Muscle layer of duodenum (tissue), 2 donors: ENCODE measurements around the gene DNAJB6.

ENCODE experiments used
- H3K27ac ChIP-seq: one replicate; pipeline ENCODE4 v1.7.0; 2013; ENCODE audit warnings: mild to moderate bottlenecking, low read length
- H3K27me3 ChIP-seq: one replicate; pipeline ENCODE4 v1.7.0; 2013; ENCODE audit warnings: low read depth, mild to moderate bottlenecking, control low read depth, low read length
- H3K36me3 ChIP-seq, 2 donors: one replicate each; pipeline ENCODE4 v1.7.0; 2013; ENCODE audit warnings: low read length in 2 of 2, control low read depth in 1 of 2, mild to moderate bottlenecking in 1 of 2; ENCODE audit not compliant: insufficient read depth in 2 of 2, control insufficient read depth in 1 of 2
- H3K4me1 ChIP-seq, 2 donors: one replicate each; pipeline ENCODE4 v1.7.0; 2013; ENCODE audit warnings: low read length in 2 of 2, mild to moderate bottlenecking in 2 of 2, control low read depth in 1 of 2, moderate library complexity in 1 of 2; ENCODE audit not compliant: insufficient read depth in 2 of 2, control insufficient read depth in 1 of 2
- H3K4me3 ChIP-seq, 2 donors: one replicate each; pipeline ENCODE4 v1.7.0; 2013; ENCODE audit warnings: low read length in 2 of 2, low read depth in 1 of 2, mild to moderate bottlenecking in 1 of 2
- H3K9me3 ChIP-seq, 2 donors: one replicate each; pipeline ENCODE4 v1.7.0; 2013; ENCODE audit warnings: low read length in 2 of 2, control low read depth in 1 of 2, mild to moderate bottlenecking in 1 of 2; ENCODE audit not compliant: control insufficient read depth in 1 of 2
- donor health status: healthy.

DNAJB6 gene

GRCh38 chr7:157358041-157358752, 21.4 kb downstream of the DNAJB6 start:
- peaks cover 16 to 19% of the 10 kb centered on the region in 2 donors for H3K36me3 ChIP-seq
- H3K4me1 ChIP-seq: peaks cover 7 to 31% of the 10 kb centered on the region in 2 donors
- no peak overlapping the region for H3K4me3 ChIP-seq
- no peaks in the 10 kb centered on the region for H3K9me3 ChIP-seq
- no peaks in the 10 kb centered on the region for H3K27me3 ChIP-seq
- no peak overlapping the region for H3K27ac ChIP-seq

- H3K4me3 ChIP-seq: no peak overlapping the region
- H3K36me3 ChIP-seq: peaks cover 22 to 24% of the 10 kb centered on the region in 2 donors
- no peaks in the 10 kb centered on the region for H3K27me3 ChIP-seq
- no peaks in the 10 kb centered on the region for H3K9me3 ChIP-seq
- peaks cover 7 to 29% of the 10 kb centered on the region in 2 donors for H3K4me1 ChIP-seq
- H3K27ac ChIP-seq: no peak overlapping the region
Measured at GRCh38 chr7:157358753-157359096, 21.9 kb downstream of the DNAJB6 start.

DNA sequence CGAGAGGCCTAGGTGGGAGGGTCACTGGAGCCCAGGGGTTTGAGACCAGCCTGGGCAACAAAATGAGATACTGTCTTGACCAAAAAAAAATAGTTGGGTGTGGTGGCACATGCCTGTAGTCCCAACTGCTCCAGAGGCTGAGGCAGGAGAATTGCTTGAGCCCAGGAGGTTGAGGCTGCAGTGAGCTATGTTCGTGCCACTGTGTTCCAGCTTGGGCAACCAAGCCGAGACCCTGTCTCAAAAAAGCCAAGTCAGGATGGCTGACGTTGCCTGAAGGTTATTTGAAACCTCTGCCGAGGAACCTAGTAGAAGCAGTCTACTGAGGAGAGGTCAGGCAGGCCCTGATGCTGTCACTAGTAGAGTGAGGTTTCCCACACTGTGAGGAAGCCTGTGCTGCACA, 22.8 kb downstream of the DNAJB6 start:
- Histone ChIP-seq H3K9me3 (no peaks in the 10 kb centered on the region), H3K27ac (no peak overlapping the region), H3K36me3 (peaks cover 28 to 33% of the 10 kb centered on the region in 2 donors), H3K4me1 (peaks cover 7 to 29% of the 10 kb centered on the region in 2 donors), H3K4me3 (no peak overlapping the region), H3K27me3 (no peaks in the 10 kb centered on the region)

DNA sequence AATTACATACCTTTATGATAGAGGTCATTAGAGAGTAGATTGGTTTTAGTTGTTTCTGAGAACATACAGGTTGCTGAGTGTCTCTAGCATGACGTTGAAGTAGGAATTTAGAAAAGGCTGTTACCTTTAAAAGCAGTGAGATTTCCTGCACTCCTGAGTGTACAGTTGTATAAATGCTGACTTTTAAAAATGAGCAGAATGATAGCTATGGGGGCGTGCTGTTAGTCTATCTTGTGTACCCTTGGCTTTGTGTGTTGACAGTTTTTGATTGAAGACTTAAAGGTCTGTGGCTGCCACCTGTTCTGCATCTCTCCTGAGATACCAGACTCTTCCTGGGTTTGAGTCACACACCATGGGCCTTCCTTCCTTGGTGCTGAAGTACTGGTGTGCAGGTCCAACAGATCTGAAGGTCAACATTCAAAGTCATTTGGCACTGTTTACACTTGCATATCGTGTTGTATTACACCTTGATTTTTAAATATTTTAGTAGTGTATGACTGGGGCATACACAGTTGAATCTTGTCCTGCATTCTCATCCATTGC, 23.8 kb downstream of the DNAJB6 start:
- Histone ChIP-seq H3K4me3 (no peak overlapping the region), H3K27ac (no peak overlapping the region), H3K36me3 (peaks cover 34 to 41% of the 10 kb centered on the region in 2 donors), H3K4me1 (peaks cover 5 to 21% of the 10 kb centered on the region in 2 donors), H3K9me3 (no peaks in the 10 kb centered on the region), H3K27me3 (no peaks in the 10 kb centered on the region)

- Histone ChIP-seq H3K9me3 (no peaks in the 10 kb centered on the region), H3K27ac (no peak overlapping the region), H3K4me3 (no peak overlapping the region), H3K27me3 (no peaks in the 10 kb centered on the region), H3K36me3 (peaks cover 37 to 42% of the 10 kb centered on the region in 2 donors), H3K4me1 (peaks cover 0 to 11% of the 10 kb centered on the region in 2 donors)
Measured at GRCh38 chr7:157361537-157361936, 24.7 kb downstream of the DNAJB6 start.

GRCh38 chr7:157362729-157363128, 25.9 kb downstream of the DNAJB6 start:
- Histone ChIP-seq H3K4me3 (no peak overlapping the region), H3K27me3 (no peaks in the 10 kb centered on the region), H3K4me1 (peaks cover 0 to 4% of the 10 kb centered on the region in 2 donors), H3K27ac (no peak overlapping the region), H3K36me3 (peaks cover 49 to 50% of the 10 kb centered on the region in 2 donors), H3K9me3 (no peaks in the 10 kb centered on the region)

DNA sequence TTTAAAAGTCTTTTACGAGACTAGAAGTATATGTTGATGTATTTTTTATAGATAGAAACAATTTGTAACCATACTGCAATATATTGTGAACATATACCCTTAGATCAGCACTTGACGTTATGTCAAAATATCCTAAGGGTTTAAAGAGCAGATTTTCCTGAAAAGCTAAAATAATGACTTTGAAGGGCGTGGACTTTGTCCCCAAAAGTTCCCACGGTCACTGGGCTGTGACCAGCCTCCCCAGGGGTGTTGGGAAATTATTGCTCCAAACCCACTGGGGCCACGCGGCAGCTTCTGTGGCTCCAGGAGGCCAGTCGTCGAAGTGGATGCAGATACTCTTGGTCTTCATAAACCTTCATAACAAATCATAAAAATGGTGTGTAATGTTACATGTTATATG, 29.9 kb downstream of the DNAJB6 start:
- Histone ChIP-seq H3K9me3 (no peaks in the 10 kb centered on the region), H3K27me3 (no peaks in the 10 kb centered on the region), H3K4me3 (no peak overlapping the region), H3K4me1 (no peaks in the 10 kb centered on the region), H3K27ac (no peak overlapping the region), H3K36me3 (peaks cover 65 to 69% of the 10 kb centered on the region in 2 donors)

DNA sequence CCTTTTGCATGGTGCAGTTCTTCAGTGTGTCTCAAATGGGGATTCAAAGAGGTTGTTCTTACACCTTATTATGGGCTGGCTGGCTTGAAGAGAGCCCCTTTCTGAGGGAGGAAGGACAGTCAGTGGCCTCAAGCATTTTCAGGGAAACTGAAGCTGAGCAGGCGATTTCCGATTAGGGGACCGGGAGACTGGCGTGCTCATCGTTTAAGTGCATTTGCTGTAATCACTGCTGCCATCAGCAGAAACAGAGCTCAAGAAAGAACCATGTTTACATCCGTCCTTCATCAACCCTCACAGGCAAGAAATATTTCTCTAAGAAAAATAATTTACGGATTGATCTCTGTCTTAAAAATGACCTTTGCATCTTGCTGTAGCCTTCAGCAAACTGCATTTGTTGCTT, 32.2 kb downstream of the DNAJB6 start:
- H3K36me3 ChIP-seq: peaks cover 65 to 68% of the 10 kb centered on the region in 2 donors

DNA sequence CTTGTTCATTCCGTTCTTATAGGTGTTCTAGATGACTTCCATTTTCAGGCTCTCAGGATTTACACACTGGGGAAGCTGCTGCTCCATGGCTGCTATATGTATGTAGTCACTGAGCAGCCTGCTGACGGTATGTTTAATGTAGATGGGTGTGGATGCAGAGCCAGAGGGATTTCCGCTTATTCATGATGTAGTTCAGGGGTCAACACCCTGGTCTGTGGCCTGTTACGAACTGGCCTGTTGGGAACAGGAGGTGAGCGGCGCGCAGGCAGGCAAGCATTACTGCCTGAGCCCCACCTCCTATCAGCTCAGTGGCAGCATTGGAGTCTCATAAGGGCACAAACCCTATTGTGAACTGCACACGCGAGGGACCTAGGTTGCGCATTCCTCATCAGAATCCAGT, 33.9 kb downstream of the DNAJB6 start:
- no peak overlapping the region for H3K4me3 ChIP-seq
- H3K9me3 ChIP-seq: no peaks in the 10 kb centered on the region
- H3K27ac ChIP-seq: no peak overlapping the region
- no peaks in the 10 kb centered on the region for H3K4me1 ChIP-seq
- H3K36me3 ChIP-seq: peaks cover 54 to 55% of the 10 kb centered on the region in 2 donors
- H3K27me3 ChIP-seq: no peaks in the 10 kb centered on the region

More for the DNA sequence above, 32.2 kb downstream of the DNAJB6 start:
- Histone ChIP-seq H3K9me3 (no peaks in the 10 kb centered on the region), H3K27me3 (no peaks in the 10 kb centered on the region), H3K4me3 (no peak overlapping the region), H3K4me1 (no peaks in the 10 kb centered on the region), H3K27ac (no peak overlapping the region)

DNA sequence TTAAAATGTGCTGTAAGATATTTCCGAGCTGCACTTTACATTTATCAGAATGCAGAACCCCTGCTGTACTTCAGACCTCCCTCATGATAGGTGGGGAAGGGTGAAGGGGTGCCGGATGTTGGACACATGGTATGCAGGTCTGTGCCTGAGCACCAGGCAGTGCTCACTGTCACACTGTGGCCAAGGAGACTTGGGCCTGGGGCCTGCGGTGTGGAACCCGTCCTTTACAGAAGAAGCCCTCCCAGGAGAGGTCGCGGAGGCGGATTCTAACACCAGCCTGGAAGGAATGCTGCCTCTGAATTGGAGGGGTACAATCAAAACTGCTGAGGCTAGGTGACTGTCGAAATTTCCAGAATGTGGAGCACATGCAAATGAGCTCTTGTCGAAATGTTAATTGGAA, 34.5 kb downstream of the DNAJB6 start:
- H3K9me3 ChIP-seq: no peaks in the 10 kb centered on the region
- no peak overlapping the region for H3K4me3 ChIP-seq
- no peaks in the 10 kb centered on the region for H3K27me3 ChIP-seq
- peaks cover 53 to 57% of the 10 kb centered on the region in 2 donors for H3K36me3 ChIP-seq
- H3K27ac ChIP-seq: no peak overlapping the region
- H3K4me1 ChIP-seq: no peaks in the 10 kb centered on the region

DNA sequence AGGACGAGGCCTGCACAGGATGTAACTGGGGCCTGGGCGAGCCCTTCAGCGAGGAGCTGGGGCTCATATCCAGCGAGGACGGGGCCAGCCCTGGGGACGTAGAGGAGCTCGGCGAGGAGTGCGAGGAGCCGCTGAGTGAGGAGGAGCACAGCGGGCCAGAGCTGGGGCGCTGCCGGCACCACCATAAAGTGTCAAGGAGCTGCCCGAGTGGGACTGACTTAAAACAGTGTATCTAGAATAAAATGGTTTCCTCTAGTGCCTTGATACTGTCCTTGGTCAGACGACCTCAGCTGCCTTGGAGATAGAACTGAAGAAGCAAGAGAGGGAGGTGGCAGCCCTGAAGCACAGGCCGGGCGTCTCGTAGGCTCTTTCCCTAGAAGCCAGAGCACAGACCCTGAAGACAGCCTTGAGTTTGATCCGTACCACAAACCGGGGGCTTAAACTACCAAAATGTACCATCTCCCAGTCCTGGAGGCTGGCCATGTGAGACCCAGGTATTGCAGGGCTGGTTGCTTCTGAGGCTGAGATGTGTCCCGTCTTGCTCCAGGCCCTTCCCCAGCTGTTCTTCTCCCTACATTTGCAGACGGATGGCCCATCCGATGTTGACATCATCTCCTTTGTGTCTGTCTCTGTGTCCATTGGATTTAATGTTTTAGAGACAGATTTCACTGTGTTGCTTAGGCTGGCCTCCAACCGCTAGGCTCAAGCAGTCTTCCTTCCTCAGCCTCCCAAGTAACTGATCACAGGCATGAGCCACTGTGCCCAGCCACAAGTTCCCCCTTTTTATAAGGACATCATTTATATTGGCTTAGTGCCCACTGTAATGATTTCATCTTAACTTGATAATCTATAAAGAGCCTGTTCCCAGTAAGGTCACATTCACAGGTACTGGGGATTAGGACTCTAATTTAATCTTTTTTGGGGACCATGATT, 35.8 kb downstream of the DNAJB6 start:
- Histone ChIP-seq H3K27ac (no peak overlapping the region), H3K27me3 (no peaks in the 10 kb centered on the region), H3K36me3 (peaks cover 41 to 50% of the 10 kb centered on the region in 2 donors), H3K4me3 (no peak overlapping the region), H3K9me3 (no peaks in the 10 kb centered on the region), H3K4me1 (no peaks in the 10 kb centered on the region)
